GM19452 (cell line): ENCODE results near the gene TSPY10.
"Not testable (repeated sequence)": the region's sequence is repeated elsewhere in the genome, so short reads cannot be mapped to it uniquely, and the experiment has no call there.

Experiments
- ATAC-seq: cut with Tn5 transposase; IDR thresholded peaks from one replicate; pipeline ENCODE4 v1.9.1; 2021; ENCODE audit not compliant: unreplicated experiment

TSPY10 gene, protein sequence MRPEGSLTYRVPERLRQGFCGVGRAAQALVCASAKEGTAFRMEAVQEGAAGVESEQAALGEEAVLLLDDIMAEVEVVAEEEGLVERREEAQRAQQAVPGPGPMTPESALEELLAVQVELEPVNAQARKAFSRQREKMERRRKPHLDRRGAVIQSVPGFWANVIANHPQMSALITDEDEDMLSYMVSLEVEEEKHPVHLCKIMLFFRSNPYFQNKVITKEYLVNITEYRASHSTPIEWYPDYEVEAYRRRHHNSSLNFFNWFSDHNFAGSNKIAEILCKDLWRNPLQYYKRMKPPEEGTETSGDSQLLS

DNA sequence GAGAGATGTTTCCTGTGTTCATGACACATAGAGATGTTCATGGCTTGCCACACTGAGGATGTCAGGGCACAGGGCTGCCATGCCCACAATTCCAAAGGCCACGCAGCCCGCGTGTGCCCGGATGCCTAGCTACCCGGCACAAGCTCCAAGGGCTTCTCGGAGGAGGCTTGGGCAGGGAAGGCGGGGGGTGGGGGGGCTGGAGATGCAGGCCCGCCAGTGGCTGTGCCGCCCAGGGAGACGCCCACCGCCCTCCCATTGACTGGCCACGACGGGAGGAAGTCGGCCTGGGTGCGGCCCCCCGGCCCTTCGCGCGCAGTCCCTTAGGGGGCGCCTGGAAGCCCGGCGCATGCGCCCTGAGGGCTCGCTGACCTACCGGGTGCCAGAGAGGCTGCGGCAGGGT lies at the start of gene TSPY10:
TSS of gene TSPY10 (plus strand) at position 301 of the 400 bp plus-strand sequence. CDS start at position 347, 46 bp downstream.
- not testable (repeated sequence) for ATAC-seq

DNA sequence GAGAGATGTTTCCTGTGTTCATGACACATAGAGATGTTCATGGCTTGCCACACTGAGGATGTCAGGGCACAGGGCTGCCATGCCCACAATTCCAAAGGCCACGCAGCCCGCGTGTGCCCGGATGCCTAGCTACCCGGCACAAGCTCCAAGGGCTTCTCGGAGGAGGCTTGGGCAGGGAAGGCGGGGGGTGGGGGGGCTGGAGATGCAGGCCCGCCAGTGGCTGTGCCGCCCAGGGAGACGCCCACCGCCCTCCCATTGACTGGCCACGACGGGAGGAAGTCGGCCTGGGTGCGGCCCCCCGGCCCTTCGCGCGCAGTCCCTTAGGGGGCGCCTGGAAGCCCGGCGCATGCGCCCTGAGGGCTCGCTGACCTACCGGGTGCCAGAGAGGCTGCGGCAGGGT lies 40.7 kb upstream of the TSPY10 start, which contains the start of gene TSPY9:
TSS of gene TSPY9 (plus strand) at position 301 of the 400 bp plus-strand sequence. CDS start at position 347, 46 bp downstream.
- ATAC-seq = not testable (repeated sequence)

DNA sequence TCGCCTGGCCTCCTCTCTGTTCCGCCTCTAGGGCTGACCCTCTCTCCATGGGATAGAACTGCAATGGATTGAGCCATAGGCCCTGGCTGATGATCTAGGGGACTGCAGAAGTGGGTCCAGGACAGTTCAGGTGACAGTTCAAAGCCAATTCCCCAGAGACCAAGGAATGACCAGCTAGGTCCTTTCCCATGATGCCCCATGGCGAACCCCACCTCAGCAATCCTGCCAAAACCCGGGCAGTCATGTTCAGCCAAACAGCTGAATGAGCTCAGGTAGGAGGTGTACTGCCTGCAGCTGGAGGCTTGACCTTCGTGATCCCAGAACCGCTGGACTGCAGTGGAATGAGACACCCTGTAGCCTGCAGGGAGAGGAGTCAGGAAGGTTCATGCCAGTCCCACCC lies 23.3 kb upstream of the TSPY10 start:
- not testable (repeated sequence) for ATAC-seq

DNA sequence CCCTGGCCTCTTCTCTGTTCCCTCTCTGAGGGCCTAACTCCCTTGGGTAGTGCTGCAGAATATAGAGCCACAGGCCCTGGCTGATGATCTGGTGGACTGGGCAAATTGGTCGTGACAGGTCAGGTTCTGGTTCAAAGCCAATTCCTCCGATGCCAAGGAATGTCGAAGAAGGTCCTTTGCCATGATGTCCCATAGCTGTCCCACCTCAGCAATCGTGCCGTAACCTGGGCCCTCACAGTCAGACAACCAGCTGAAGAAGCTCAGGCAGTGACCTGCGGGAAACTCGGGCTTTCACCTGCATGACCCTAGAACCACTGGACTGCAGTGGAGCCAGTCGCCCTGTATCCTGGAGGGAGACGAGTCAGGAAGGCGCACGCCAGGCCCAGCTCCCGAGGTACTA lies 11.4 kb upstream of the TSPY10 start:
- not testable (repeated sequence) for ATAC-seq
